GM19035 (cell line): ENCODE data around the gene PLCD1.

ENCODE experiments used
- ATAC-seq: cut with Tn5 transposase; IDR thresholded peaks from one replicate; pipeline ENCODE4 v1.9.1; 2021; ENCODE audit not compliant: unreplicated experiment

The PLCD1 gene

GRCh38 chr3:38017445-38018295 is 11.8 kb downstream of the PLCD1 start:
- ATAC-seq: no peak

DNA sequence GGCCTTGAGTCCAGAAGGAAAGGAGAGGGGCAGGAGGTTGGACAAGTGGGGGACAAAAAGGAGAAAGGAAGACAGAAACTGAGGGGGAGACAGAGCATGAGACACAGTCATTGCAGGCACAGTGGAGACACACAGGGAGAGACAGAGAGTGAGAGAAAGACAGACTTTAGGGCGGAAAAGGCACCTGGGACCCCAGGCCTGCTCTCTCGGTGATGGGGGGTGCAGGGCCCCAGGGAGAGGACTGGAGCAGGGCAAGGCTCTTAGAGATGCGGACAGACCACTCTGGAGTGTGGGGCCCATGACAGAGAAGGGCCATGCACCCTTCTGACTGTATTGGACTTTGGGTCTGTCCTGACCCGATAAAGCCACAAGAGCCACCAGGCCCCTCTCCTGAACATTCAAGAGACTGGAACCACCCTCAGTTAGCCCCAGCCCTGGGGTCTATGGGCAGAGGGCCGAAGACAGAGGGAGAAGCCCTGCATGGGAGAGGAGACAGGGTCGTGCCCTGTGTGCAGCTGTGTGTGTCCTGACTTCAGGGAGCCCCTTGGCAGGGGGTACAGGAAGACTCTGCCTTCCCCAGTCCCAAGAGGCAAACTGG is 12.5 kb downstream of the PLCD1 start:
- ATAC-seq: no peak

DNA sequence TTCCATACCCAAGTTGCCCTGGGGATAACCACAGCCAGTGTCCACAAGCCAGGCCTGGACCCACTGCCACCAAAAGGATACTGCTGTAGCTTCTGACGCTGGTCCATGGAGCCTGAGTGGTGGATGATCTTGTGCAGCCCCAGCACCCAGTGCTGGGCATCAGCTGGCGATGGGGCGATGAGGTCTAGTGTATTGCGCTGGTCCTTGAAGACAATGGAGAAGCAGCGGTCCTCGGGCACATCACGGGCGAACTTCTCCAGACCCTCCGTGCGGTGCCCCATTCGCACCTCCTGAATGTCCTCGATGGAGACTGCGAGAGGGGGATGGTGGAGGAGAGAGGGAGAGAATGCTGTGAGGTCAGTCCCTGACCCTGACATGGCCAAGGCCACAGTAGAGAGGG is 13.0 kb downstream of the PLCD1 start:
- ATAC-seq: no peak

GRCh38 chr3:38015984-38016383 is 13.5 kb downstream of the PLCD1 start:
- no peak for ATAC-seq

- no peak for ATAC-seq
Measured at GRCh38 chr3:38015485-38015884, 14.0 kb downstream of the PLCD1 start.

- no peak for ATAC-seq
Measured at GRCh38 chr3:38011111-38011510, 18.3 kb downstream of the PLCD1 start.

GRCh38 chr3:38009807-38010591 is 19.4 kb downstream of the PLCD1 start:
- no peak for ATAC-seq

DNA sequence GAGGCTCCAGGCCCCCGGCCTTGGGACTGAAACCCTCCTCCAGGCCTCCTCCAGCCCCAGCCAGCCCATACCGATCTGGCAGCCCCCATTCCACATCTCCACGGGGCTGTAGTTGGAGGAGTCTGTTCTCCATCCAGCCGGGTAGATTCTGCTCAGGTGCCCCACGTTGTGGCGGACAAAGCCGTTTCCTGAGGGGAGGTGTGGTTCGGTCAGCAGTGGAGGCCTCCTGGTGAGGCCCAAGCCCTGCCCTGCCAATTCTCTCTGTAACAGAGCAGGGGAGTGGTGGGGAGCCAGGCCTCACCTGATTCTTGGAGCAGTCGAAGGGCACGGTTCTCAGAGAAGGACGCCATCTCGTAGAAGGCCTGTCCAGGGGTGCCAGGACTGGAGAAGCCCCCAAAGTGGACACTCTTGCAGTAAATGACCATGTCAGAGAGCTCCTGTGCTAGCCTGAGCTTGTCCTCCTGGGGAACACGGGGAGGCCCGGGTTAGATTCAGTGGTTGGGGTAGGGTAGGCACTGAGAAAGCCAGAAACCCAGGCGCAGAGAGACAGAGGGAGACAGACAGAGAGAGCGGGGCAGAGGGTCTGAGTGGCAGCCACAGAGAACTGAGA is 20.4 kb downstream of the PLCD1 start:
- ATAC-seq: no peak

DNA sequence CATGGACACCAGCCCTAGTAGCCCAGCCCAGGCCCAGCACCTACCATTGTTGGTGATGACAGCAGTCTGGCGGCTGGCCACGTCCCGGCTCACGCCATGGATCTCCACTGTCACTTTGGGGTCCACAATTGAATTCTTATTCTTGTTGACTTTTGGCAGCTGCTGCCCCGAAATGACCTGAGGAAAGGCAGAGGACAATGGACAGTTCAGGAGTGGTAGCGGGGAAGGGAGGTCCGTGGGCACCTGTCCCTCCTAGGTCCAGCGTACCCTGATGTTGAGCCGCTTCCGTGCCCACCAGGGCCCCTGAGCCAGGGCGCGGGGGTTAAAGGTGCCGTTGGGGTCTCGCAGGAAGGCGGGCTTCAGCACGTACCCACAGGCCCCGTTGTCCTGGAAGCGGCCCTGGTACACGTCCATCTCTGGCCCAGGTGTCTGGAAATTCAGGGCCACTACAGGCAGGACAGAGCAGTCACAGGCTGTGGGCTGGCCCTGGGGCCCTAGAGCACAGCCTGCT is 21.2 kb downstream of the PLCD1 start:
- ATAC-seq: no peak

GRCh38 chr3:38007754-38008090 is 21.7 kb downstream of the PLCD1 start:
- ATAC-seq: no peak

- ATAC-seq: no peak
Measured at GRCh38 chr3:38006445-38006995, 22.9 kb downstream of the PLCD1 start.

DNA sequence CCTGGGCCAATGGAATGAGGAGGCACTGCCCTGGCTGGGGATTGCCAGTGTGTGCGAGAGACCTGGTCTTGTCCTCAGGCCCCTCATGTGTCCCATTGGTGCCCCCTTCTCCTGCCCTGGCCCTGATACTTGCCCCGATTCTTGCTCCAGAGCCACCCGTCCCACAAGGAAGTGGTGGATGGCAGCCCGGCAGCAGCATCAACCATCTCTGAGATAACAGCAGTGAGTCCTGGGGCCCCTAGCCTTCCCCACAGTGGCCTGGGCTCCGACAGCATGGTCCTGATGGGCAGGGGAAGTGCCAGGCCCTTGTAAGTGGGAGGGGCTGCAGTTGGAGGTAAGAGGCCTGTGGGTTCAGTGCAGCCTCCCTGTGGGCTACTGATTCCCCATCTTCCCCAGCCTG is 23.4 kb downstream of the PLCD1 start:
- ATAC-seq: no peak

GRCh38 chr3:38005076-38006020 is 24.1 kb downstream of the PLCD1 start:
- no peak for ATAC-seq

- peak; percentile 38 for ATAC-seq
Measured at GRCh38 chr3:38004415-38005075, 24.9 kb downstream of the PLCD1 start.

GRCh38 chr3:38003817-38004414 is 25.5 kb downstream of the PLCD1 start:
- ATAC-seq: no peak

GRCh38 chr3:38003371-38003816 is 26.0 kb downstream of the PLCD1 start:
- peak; percentile 43 for ATAC-seq

DNA sequence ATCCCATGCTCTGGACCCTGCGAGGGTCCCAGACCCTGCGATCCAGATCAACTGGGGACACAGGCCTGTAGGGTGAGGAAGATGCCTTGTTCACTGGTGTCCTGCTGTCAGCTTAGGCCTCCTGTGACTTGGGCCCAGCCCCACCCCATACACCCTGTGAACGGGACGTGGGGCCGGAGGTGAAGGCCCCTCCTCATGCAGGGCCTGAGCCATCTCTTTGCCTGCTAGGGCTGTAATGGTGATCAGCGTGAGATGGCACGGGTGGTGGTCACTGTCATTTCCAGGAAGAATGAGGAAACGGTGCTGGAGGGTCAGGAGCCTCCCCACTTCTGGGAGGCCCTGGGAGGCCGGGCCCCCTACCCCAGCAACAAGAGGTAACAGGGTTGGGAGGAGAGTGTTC is 26.5 kb downstream of the PLCD1 start:
- no peak for ATAC-seq

DNA sequence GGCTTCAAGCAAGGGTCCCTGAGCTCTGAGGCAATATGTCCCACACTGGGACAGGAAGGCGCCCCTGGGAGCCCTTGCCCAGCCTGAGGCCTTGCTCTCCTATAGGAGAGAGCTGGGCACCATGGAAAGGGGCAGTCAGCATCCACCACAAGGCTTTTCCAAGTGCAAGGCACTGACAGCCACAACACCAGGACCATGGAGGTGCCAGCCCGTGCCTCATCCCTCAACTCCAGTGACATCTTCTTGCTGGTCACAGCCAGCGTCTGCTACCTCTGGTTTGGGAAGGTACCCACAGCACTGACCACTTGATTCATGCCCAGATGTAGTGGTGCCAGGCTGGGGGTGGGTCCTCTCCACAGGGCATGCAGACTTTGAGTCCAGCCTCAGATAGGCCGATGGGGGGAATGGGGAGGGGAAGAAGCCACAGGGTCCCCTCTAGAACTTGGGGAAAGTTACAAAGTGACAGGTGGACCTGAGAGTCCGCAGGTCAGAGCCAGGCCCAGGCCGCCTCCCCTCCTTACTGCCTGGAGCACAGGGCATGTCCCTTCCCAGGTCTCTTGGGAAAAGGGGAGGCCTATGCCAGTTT is 27.1 kb downstream of the PLCD1 start:
- ATAC-seq: no peak
